ENCODE measurements around the gene PABPN1. TPM values are rescaled to one million over a fixed set of nuclear protein-coding genes. Genes with fewer than 3 reads are reported as not detected.

PABPN1 gene
- total and polyA plus RNA-seq, 2 of the 13 experiments (the other 11 are each of a cell fraction or from before 2014, with no cell fraction given), result 233 to 524 TPM

- TF ChIP-seq PRDM4 (CRISPR knock-in tag; IDR thresholded peaks at IDR 0.05; ENCODE audit: borderline replicate concordance) (no peak), RNF2 (conservative IDR thresholded peaks at IDR 0.05; ENCODE audit: low read depth) (no peak), NFATC3 (CRISPR knock-in tag; IDR thresholded peaks at IDR 0.05) (no peak), ZNF792 (CRISPR knock-in tag; IDR thresholded peaks at IDR 0.05) (no peak), ZSCAN29 (CRISPR knock-in tag; conservative IDR thresholded peaks at IDR 0.05) (no peak), ZNF597 (CRISPR knock-in tag; IDR thresholded peaks at IDR 0.05) (no peak), FOXC1 (CRISPR knock-in tag; IDR thresholded peaks at IDR 0.05; ENCODE audit: borderline replicate concordance) (no peak), SUZ12 (IDR thresholded peaks at IDR 0.05; ENCODE audit: low read depth, low read length) (no peak), TMF1 (CRISPR knock-in tag; IDR thresholded peaks at IDR 0.05; ENCODE audit: low read depth) (no peak), ZNF589 (CRISPR knock-in tag; conservative IDR thresholded peaks at IDR 0.05) (no peak), ELF4 (CRISPR knock-in tag; IDR thresholded peaks at IDR 0.05; ENCODE audit: borderline replicate concordance) (no peak)
- TF ChIP-seq, protein P1, sequence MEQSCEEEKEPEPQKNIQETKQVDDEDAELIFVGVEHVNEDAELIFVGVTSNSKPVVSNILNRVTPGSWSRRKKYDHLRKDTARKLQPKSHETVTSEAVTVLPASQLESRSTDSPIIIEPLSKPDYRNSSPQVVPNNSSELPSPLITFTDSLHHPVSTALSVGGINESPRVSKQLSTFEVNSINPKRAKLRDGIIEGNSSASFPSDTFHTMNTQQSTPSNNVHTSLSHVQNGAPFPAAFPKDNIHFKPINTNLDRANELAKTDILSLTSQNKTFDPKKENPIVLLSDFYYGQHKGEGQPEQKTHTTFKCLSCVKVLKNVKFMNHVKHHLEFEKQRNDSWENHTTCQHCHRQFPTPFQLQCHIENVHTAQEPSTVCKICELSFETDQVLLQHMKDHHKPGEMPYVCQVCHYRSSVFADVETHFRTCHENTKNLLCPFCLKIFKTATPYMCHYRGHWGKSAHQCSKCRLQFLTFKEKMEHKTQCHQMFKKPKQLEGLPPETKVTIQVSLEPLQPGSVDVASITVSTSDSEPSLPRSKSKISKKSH (CRISPR knock-in tag; IDR thresholded peaks at IDR 0.05; ENCODE audit: borderline replicate concordance), result no peak; the same call in 1 of the 2 replicates
- TF ChIP-seq, protein P2, sequence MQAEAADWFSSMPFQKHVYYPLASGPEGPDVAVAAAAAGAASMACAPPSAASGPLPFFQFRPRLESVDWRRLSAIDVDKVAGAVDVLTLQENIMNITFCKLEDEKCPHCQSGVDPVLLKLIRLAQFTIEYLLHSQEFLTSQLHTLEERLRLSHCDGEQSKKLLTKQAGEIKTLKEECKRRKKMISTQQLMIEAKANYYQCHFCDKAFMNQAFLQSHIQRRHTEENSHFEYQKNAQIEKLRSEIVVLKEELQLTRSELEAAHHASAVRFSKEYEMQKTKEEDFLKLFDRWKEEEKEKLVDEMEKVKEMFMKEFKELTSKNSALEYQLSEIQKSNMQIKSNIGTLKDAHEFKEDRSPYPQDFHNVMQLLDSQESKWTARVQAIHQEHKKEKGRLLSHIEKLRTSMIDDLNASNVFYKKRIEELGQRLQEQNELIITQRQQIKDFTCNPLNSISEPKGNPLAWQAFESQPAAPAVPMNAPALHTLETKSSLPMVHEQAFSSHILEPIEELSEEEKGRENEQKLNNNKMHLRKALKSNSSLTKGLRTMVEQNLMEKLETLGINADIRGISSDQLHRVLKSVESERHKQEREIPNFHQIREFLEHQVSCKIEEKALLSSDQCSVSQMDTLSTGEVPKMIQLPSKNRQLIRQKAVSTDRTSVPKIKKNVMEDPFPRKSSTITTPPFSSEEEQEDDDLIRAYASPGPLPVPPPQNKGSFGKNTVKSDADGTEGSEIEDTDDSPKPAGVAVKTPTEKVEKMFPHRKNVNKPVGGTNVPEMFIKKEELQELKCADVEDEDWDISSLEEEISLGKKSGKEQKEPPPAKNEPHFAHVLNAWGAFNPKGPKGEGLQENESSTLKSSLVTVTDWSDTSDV (CRISPR knock-in tag; IDR thresholded peaks at IDR 0.05), result no peak
- TF ChIP-seq, protein P3, sequence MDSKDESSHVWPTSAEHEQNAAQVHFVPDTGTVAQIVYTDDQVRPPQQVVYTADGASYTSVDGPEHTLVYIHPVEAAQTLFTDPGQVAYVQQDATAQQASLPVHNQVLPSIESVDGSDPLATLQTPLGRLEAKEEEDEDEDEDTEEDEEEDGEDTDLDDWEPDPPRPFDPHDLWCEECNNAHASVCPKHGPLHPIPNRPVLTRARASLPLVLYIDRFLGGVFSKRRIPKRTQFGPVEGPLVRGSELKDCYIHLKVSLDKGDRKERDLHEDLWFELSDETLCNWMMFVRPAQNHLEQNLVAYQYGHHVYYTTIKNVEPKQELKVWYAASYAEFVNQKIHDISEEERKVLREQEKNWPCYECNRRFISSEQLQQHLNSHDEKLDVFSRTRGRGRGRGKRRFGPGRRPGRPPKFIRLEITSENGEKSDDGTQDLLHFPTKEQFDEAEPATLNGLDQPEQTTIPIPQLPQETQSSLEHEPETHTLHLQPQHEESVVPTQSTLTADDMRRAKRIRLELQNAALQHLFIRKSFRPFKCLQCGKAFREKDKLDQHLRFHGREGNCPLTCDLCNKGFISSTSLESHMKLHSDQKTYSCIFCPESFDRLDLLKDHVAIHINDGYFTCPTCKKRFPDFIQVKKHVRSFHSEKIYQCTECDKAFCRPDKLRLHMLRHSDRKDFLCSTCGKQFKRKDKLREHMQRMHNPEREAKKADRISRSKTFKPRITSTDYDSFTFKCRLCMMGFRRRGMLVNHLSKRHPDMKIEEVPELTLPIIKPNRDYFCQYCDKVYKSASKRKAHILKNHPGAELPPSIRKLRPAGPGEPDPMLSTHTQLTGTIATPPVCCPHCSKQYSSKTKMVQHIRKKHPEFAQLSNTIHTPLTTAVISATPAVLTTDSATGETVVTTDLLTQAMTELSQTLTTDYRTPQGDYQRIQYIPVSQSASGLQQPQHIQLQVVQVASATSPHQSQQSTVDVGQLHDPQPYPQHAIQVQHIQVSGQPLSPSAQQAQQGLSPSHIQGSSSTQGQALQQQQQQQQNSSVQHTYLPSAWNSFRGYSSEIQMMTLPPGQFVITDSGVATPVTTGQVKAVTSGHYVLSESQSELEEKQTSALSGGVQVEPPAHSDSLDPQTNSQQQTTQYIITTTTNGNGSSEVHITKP (CRISPR knock-in tag; IDR thresholded peaks at IDR 0.05; ENCODE audit: low read depth), result no peak; the same call in 1 of the 2 replicates
Observed at GRCh38 chr14:23326491-23327332, 5.5 kb downstream of the PABPN1 start (continued).
